NCI-H526 treated with DMSO at 0.1 percent for 48 hours (cell line): ENCODE data around the gene TUBA3D.
"Not testable (repeated sequence)": the region's sequence is repeated elsewhere in the genome, so short reads cannot be mapped to it uniquely, and the experiment has no call there.

ENCODE experiments used
- DNase-seq: peaks from one replicate; lab custom pipeline; 2025; lab: John Stamatoyannopoulos, UW

The TUBA3D gene

DNA sequence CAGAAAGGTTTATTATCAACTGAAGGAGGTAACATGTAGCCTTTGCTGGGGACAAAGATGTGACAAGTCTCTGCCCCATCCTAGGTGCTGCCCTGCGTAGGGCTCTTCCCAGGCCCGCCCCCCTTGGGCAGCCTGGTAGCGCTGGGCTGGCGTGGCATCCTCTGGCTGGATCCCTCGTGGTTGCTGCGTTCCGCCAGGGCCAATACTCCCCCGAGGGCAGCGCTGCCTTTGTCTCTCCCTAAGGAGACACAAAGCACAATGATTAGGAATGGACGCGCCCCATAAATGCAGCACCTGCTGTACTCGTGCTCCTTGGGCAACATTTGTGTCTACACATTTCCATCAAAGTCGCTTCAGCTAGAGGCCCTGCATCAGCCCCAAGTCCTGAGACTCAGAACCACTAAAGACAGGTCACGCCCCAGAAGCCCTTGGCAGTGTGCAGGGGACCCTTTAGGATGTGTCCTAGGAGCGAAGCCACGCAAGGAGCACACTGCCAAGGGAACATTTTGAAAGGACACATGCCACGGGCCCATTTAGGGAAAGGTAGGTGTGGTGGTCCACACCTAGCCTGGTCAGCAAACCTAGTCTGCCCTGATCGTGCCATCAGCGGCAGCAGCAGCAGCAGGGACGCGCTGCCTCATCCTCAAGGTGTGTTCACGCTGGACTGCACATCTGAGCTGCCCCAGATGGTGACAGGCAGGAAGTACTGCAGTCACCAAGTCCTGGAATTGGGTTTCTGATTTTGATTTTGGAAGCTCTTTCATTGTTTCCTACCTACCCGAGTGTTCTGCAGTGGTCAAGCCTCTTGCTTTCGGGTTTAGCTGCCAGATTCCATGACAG, 8.3 kb downstream of the TUBA3D start:
- DNase-seq, result not testable (repeated sequence)

DNA sequence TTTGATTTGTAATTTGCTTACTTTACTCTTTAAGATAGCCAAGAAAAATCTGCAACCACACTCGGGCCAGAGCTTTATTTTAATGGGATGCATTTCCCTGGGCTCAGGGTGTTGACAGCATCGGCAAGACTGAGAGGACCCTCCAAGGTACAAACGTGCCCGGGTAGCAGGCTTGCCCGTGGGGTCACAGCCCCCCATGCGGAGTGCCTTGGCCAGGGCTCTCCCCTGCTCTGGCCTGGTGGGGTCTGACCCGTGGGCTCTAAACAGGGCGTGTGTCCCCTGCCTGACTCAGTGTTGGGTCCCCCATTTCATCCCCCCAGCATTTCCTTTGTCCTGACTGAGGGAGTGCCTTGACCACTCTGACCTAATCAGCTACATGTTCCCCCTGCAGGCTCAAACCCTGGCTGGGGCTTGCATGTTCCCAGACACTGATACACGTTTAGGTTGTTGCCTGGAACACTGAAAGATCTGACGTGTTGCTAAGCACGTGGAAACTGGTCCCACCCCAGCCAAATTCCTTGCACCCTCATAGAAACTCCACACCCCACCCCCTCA, 9.1 kb downstream of the TUBA3D start:
- not testable (repeated sequence) for DNase-seq

DNA sequence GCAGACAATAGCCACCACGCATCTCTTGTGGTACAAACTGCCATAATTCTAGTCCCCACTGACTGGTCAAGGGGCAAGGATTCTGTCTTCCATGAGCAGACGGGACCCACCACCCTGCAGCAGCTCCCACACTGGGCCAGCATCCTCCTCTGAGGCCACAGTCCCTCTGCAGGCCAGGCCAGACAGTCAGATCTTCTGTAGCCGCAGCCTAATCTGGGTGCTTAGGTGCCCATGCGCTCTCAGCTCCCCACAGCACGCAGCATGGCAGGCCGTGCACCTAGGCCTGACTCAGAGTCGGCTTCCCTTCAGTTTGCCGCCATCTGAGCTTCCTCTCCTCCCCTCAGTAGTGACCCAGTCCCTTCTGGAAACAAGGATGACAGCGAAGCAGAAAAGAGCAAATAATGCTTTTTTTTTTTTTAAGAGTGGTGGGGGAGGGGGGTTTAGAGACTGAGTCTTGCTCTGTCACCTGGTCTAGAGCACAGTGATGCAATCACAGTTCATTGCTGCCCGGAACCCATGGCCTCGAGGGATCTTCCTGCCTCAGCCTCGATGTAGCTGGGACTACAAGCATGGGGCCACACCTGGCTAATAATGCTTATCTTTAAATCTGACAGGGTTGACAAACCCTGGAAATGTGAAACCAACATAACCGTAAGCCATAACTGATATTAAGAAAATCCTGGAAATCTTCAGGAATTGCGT, 10.4 kb downstream of the TUBA3D start:
- not testable (repeated sequence) for DNase-seq

DNA sequence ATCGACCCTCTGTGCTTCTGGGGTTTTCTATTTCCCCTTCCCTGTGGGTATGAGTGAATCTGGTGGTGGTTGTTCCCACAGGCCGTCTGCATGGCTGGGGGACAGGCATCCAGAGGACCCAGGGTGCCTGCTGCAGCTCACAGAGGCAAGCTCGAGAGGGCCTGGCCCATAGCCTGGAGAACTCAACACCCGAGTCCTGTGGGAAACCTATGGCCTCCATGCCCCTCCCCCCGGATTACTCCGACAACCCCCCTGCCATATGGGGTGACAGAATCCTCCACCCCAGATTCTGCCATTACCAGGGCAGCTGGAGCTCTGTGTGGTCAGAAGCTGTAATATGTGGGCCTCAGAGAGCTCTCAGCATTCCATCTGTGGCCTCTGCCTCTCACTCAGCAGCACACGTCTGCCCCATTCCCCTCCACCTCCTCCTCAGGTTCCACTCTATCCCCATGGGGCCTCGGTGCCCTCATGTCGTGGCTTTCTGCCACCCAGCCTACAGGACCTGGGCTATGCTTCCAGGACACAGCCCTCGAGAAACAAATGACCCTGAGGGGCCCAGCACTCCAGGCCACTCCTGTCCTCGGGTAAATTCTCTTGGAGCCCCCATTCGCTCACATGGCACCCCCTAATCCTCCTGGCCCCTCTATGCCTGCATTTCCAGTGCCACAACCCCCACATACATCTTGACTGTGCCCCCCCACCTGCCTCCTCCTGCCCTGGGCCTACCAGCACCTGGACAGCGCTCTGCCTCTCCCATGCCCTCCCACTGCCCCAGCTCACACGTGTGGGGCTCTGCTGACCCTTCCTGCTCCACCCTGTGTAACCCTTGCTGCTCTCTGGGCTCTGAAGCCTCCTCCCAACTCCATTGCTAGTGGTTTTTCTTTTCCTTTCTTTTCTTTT, 12.6 kb downstream of the TUBA3D start:
- DNase-seq, result no peak

DNA sequence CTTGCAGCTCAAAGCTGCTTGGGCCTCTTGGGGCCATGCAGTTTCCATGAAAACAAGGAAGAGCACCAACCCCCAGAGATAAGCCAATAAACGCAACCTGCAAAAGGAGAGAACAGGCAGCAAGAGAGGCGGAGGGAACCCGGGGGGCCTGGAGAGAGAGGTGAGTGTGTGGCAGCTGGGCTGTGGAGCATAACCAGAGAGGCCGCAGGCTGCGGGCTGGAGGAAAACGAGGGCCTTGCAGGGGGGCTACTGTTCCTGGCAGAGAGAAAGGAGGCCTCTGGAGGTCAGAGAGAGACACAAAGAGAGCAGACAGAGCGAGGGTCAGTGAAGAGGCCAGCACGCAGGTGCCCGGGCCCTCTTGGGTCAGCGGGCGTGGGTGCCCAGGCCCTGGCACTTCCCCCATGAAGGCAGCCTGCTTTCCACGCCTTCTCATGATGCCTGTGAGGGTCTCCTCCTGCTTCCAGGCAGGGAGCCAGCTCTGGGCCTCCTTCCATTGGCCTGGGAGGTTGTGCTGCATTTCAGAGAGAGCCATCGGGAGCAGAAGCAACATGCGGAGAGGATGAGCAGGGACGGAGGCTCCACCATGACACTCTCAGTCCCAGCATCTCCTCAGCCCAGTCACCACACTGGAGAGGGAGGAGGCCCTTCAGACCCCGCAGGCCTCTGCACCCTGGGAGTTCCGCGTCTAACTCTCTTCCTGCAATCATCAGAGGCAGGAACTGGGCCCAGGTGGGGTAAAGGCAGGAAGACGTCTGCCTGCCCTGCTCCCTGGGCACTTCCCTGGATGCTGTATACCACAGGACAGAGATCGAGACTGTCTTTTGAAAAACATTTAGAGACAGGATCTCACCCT, 14.9 kb downstream of the TUBA3D start:
- not testable (repeated sequence) for DNase-seq

DNA sequence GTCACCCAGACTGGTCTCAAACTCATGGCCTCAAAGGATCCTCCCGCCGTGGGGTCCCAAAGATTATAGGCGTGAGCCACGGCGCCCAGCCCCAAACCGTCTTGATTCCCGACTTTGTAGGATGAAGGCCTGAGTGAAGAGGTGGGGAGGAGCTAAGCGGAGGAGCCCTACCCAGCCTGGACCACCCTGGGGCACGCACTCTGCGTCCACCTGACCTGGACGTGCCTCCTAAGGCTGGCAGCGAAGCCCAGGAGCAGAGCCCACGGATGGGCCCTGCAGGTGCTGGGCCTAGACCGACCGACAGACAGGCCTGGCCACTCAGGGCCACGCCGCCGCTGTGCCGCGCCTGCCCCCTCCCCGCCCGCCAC, 15.5 kb downstream of the TUBA3D start:
- not testable (repeated sequence) for DNase-seq

DNA sequence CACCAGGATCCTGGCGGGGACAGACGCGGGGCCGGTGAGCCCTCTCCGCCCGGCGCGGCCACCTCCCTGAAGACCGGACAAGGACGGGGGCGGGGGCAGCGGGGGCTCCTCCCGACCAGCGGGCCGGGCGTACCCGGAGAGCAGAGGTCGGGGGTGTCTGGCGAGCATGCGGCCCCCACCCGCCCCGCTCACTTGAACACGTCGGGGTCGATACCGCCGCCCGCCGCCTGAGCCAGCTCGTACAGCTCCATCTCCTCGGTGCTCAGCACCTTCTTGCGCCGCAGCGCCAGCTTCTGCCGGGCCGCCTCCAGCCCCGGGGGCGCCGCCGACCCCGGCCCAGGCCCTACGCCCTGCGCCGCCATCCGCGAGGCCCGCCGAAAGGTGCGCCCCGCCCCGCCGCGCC, 16.1 kb downstream of the TUBA3D start, which contains the start of gene MZT2A:
TSS of gene MZT2A (minus strand) at position 383 of the 403 bp plus-strand sequence. CDS start at position 362, 21 bp downstream.
- not testable (repeated sequence) for DNase-seq

DNA sequence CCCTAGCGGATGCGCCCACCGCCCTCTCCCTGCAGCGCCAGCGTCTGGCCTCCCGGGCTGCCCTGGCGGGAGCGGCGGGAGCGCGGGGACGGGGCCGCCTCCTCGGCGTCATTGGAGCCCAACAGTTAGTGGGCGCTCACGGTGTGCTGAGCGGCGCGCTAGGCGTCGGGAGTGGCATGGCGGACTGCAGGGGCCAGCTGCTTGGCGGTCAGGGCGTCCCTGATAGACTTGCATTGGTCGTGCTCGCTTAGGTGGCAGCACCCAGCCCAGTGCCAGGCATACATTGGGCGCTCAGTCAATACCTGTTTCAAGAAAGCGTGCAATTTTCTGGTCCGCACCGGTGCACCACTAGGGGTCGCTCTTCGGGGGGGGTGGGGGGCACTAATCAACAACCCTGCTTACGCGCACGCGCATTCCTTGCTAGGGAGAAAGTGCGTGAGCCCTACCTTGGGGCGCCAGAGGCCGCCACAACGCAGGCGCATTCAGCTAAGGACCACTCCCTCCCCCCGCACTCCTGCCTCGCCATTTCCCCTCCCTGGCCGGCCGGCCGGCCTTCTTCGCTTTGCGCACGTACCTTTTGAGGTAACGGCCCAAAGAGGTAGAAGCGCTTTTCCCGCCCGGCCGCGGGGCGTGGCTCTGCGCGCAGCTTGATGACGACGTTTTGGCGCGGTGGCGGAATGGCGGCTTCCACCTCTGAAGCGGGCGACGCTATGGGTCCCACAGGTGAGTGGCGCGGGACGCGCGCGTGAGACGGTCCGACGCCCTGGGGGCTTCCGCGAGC, 16.7 kb downstream of the TUBA3D start:
- peak; percentile 93 for DNase-seq

DNA sequence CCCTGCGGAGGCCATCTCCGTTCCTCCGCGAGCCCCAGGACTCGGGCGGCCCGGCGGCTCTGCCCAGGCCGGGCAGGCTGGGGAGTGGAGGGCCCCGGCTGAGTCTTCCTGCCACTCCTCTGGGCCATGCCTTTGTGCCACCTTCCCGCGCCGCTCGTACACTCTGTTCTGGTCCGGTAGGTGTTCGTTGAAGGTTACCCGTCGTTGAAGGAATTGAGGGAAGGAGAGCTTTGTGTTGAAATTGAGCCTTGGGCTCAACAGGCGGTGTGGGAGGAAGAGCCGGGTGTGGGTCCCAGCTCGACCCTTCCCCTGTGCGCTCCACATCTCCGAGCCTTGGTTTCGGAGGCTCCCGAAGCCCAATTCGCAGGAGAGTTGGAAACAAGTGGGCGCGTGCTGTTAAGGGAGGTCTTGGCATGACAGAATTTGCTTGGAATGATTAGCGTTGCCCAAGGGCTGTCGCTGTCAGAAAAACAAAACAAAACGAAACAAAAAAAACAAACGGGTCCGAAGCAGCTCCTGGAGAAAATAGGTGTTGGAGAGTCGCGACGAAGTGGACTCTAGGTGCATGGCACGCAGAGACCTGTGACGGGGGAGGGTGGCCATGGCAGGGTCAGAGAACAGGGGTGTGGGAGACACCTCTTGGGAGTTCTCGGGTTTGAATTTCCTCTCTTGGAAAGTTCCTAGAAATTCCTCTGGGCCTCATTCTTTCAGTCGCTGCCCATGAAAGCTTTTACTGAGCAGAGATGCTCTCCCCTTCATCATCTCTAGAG, 17.5 kb downstream of the TUBA3D start:
- no peak for DNase-seq

DNA sequence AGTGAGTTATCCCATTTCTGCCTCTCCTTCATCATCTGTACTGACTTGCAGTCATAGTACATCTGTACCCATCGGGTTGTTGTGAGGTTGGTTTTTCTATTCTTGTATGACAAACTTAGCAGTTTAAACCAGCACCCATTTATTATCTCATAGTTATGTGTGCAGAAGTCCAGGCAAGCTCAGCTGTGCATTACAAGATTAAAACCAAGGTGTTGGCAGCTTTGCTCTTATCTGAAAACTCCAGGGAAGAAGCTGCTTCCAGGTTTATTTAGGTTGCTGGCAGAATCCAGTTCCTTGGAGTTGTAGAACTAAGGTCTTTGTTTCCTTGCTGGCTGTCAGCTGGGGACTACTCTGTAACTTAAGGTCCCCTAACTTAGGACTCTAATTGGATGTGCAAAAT, 19.6 kb downstream of the TUBA3D start:
- not testable (repeated sequence) for DNase-seq

DNA sequence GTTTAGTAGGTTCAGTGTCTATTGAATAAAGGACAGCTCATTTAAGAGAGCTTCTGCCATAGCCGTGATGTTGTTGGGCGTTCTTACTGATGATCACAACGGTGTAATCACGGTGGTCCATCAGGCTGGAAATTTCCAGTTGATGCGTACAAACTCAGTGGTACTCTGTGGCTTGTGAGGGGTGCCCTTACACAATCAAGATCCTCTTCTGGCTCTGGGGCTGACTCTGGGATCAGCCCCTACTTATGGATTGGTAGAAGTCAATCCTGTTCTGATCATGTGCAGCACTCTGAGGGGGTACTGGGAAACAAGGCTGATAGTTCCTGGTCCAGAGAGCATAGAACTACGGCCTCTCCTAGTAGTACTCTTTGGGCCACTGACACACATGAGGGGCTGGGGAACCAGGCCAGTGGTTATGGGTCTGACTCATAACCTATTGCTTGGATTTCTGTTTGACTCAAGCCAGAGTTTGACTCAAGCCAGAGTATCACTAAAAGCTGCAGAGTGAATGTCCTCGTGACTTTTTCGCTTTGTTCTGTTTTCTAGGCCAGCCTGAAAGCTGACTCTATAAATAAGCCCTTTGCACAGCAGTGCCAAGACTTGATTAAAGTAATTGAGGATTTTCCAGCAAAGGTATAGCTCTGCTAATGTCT, 22.5 kb downstream of the TUBA3D start:
- DNase-seq, result not testable (repeated sequence)

DNA sequence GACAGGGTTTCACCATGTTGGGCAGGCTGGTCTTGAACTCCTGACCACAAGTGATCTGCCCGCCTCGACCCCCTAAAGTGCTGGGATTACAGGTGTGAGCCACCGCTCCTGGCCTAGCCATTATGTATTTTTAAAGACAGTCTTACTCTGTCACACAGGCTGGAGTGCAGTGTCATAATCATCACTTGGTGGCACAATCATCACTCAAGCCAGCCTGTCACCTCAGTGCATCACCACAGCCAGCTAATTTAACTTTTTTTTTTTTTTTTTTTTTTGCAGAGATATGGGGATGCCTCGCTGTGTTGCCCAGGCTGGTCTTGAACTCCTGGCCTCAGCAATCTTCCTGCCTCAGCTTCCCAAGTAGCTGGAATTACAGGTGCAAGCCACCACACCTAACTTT, 27.7 kb downstream of the TUBA3D start:
- DNase-seq, result not testable (repeated sequence)

DNA sequence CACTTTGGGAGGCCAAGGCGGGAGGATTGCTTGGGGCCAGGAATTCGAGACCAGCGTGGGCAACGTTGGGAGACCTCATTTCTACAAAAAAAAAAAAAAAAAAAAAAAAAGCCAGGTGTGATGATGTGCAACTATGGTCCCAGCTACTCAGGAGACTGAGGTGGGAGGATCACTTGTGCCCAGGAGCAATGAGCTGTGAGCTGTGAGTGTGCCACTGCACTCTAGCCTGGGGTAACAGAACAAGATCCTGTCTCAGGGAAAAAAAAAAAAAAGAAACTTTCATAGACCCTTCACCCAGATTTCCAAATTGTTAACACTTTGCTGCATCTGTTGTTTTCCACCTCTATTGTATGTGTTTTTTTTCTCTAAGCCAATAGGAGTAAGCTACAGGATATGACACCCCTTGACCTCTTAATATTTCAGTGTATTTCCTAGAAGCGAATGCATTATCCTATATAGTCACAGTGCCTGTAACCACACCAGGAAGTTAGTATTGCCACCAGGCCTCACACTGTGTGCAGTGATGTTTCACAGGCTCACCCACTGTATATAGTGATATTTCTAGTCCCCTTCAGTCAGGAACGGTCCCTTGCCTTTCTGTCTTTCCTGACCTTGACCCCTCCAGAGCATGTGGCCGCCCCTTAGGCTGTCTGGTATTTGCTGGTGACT, 28.3 kb downstream of the TUBA3D start:
- not testable (repeated sequence) for DNase-seq

DNA sequence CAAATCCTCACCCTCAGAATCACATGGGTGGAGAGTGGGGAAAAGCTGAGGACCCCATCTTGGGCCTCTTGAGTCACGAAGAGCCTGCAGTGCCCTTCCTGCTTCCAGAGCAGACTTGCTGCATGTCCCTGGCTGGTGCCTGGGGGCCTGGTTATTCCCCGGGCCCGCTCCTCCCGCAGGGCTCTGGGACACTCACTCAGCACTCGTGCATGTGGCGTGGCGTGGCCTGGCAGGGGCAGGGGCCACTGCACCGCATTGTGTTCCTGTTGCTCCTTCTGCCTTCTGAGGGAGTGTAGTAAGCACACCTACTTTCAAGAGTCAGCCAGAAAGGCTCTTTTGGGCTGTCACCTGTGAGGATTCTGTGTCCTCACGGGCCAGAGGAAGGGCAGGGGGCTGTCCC, 33.7 kb downstream of the TUBA3D start:
- DNase-seq, result no peak

DNA sequence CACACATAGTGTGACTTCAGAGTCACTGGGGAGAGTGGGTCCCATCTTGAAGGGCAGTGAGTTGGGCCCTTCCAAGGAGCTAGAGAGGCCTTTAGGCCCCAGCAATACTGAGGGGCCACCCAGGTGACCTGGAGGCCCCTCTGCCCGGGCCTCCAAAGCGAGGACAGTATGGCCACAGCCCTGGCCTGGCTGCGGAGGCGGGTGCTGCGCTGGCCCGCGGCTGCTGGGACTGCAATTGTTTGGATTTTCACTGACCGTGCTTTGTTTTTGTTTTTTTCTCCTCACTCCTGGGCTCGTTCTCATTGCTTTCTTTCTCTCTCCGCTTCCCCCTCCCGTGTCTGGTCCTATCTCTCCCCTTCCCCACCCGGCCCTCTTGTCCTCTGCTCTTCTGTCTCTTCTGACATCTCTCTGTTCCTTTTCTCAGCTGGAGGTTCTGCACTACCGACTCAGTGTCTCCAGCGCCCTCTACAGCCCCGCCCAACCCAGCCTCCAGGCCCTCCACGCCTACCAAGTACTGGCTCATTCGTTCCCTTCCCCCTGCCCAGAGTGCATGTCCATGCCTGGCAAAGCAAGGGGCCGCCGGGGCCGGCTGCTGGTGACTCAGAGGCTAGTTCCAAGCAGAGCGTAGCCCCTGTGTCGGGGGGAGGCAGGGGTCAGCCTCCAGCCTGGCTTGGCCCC, 35.5 kb downstream of the TUBA3D start:
- not testable (repeated sequence) for DNase-seq

DNA sequence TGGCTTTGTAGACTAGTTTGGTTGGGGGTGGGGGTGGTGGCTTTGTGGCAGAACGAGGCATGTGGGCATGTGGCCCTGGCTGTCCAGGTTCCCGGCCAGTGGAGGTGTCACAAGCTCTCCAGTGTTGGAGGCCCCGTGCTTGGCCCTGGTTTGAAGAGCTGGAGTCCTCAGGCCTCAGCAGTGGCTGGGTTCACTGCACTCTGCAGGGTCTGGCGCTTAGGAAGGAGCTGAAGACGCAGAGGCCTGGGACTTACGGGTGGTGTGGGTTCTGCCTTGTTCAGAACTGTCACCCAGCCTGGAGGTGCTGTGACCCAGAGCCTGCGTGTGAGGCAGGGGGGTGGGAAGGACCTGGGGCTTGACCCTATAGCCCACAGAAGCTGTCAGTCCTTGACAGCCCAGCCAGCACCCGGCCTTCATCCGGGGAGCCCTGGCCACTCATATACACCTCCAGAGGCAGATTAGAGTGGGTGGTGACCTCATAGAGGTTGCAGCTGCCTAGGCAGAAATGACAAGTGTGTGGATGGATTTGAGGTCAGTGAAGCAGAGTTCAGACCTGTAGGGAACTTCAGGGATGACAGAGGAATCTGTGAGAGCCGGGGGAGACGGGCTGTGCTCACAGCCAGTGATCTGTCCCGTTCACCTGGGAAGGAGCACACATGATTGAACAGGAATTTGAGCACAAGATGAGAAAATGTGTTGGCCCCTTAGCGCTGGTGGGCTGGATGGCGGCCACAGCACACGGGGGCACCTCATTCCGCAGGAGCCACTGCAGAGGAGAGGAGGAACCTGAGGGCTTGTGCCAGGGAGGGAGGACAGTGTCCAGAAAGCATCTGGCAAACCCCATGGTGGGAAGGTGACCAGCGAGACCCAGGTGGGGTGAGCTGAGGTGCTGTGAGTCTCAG, 36.3 kb downstream of the TUBA3D start:
- DNase-seq, result not testable (repeated sequence)
